Activated CD8-positive, alpha-beta T cell treated with anti-CD3 and anti-CD28 coated beads, Interleukin-2, amount 10 ng/mL, durations not matched to agents 7 days and 5 days (primary cell): ENCODE measurements around the gene UBAC2. TPM values are rescaled to one million over a fixed set of nuclear protein-coding genes. Genes with fewer than 3 reads are reported as not detected.
A peak's percentile ranks its signal among the peaks of the same experiment; 100 is the strongest.

ENCODE experiments used
- ATAC-seq: fragments of 150-1000 bp; cut with Tn5 transposase; one replicate; pipeline ENCODE4 v1.10.0; 2021; ENCODE audit warnings: moderate library complexity
- CTCF ChIA-PET: fragments of 350-600 bp; sonication (Branson Sonifier 250); formaldehyde crosslinking; loops from one replicate; lab custom pipeline; 2021; ENCODE audit warnings: antibody characterized with exemption; lab: Charles Lee
- POLR2A ChIA-PET: fragments of 350-600 bp; sonication (Branson Sonifier 250); formaldehyde crosslinking; loops from one replicate; lab custom pipeline; 2021; ENCODE audit warnings: antibody characterized with exemption; lab: Charles Lee
- DNase-seq: peaks from one replicate; pipeline ENCODE4 v3.0.0-alpha.2; 2020
- H3K27ac Mint-ChIP-seq: one replicate; pipeline ENCODE4 v1.8.0; 2021; ENCODE audit warnings: mild to moderate bottlenecking, mixed read lengths
- H3K27me3 Mint-ChIP-seq: one replicate; pipeline ENCODE4 v1.8.0; 2021; ENCODE audit warnings: low read depth, mixed read lengths
- H3K36me3 Mint-ChIP-seq: one replicate; pipeline ENCODE4 v1.8.0; 2021; ENCODE audit warnings: low read depth, mixed read lengths
- H3K4me1 Mint-ChIP-seq: one replicate; pipeline ENCODE4 v1.8.0; 2021; ENCODE audit warnings: low read depth, mixed read lengths
- H3K4me3 Mint-ChIP-seq: one replicate; pipeline ENCODE4 v1.8.0; 2021; ENCODE audit warnings: mild to moderate bottlenecking, mixed read lengths
- H3K9me3 Mint-ChIP-seq: one replicate; pipeline ENCODE4 v1.8.0; 2022; ENCODE audit warnings: mixed read lengths; ENCODE audit not compliant: insufficient read depth
- total RNA-seq, 2 experiments: library from RNA; stranded (reverse); gene quantifications; one replicate each; pipeline ENCODE4 v1.2.3, GENCODE V29; 2021

UBAC2 gene
- total RNA-seq, 2 experiments from 2014 or later = 67.4 to 71.2 TPM

- DNase-seq = no peak
- CTCF ChIA-PET = interaction anchor here (1.7 kb wide), 1 partner anchor 12 kb away, joined by 4 read pairs; no protein-coding TSS in a partner anchor
Measured at GRCh38 chr13:99164226-99164625, 36.4 kb upstream of the UBAC2 start.

GRCh38 chr13:99165753-99166587 is 34.7 kb upstream of the UBAC2 start:
- ATAC-seq (no peak), DNase-seq (peak; percentile 4)
- H3K27me3 Mint-ChIP-seq = peaks cover 6% of the 10 kb centered on the region
- CTCF ChIA-PET = interaction anchor here (1.4 kb wide), 2 partner anchors 11 to 137 kb away, joined by 3 to 9 read pairs; no protein-coding TSS in a partner anchor
- H3K4me1 Mint-ChIP-seq = no peaks in the 10 kb centered on the region
- H3K4me3 Mint-ChIP-seq = no peak overlapping the region
- no peaks in the 10 kb centered on the region for H3K9me3 Mint-ChIP-seq
- H3K27ac Mint-ChIP-seq = no peak overlapping the region
- POLR2A ChIA-PET = no interaction called here
- no peaks in the 10 kb centered on the region for H3K36me3 Mint-ChIP-seq

More at GRCh38 chr13:99164226-99164625, 36.4 kb upstream of the UBAC2 start:
- Mint-ChIP-seq H3K27ac (no peak overlapping the region), H3K36me3 (no peaks in the 10 kb centered on the region), H3K4me1 (no peaks in the 10 kb centered on the region), H3K4me3 (no peak overlapping the region), H3K27me3 (peaks cover 11% of the 10 kb centered on the region), H3K9me3 (no peaks in the 10 kb centered on the region)
- POLR2A ChIA-PET = no interaction called here
- no peak for ATAC-seq

DNA sequence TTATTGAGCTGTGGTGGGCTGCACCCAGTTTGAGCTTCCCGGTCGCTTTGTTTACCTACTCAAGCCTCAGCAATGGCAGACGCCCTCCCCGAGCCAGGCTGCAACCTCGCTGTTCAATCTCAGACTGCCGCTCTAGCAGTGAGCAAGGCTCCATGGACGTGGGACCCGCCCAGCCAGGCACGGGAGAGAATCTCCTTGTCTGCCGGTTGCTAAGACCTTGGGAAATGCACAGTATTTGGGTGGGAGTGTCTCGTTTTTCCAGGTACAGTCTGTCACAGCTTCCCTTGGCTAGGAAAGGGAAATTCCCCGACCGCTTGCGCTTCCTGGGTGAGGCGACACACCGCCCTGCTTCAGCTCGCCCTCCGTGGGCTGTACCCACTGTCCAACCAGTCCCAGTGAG is 27.7 kb upstream of the UBAC2 start:
- no peak overlapping the region for H3K27ac Mint-ChIP-seq
- no peaks in the 10 kb centered on the region for H3K36me3 Mint-ChIP-seq
- H3K4me3 Mint-ChIP-seq = no peak overlapping the region
- ChIA-PET POLR2A (no interaction called here), CTCF (interaction anchor here (1.2 to 12.9 kb wide), 2 partner anchors 95 to 264 kb away, joined by 4 to 319 read pairs; no protein-coding TSS in a partner anchor)
- peaks cover 15% of the 10 kb centered on the region for H3K4me1 Mint-ChIP-seq
- ATAC-seq (no peak), DNase-seq (no peak)
- no peaks in the 10 kb centered on the region for H3K9me3 Mint-ChIP-seq
- peaks cover 8% of the 10 kb centered on the region for H3K27me3 Mint-ChIP-seq

- ATAC-seq = no peak
- Mint-ChIP-seq H3K36me3 (no peaks in the 10 kb centered on the region), H3K4me1 (peaks cover 22% of the 10 kb centered on the region), H3K9me3 (no peaks in the 10 kb centered on the region), H3K27me3 (peaks cover 8% of the 10 kb centered on the region), H3K4me3 (no peak overlapping the region), H3K27ac (no peak overlapping the region)
- CTCF ChIA-PET = interaction anchor here (1.2 to 12.9 kb wide), 4 partner anchors 11 to 263 kb away, joined by 3 to 319 read pairs (median 4); no protein-coding TSS in a partner anchor
- POLR2A ChIA-PET = no interaction called here
- no peak for DNase-seq
Measured at GRCh38 chr13:99173606-99174005, 27.0 kb upstream of the UBAC2 start.

GRCh38 chr13:99174533-99175100 is 26.0 kb upstream of the UBAC2 start:
- Mint-ChIP-seq H3K4me3 (no peak overlapping the region), H3K27ac (no peak overlapping the region), H3K9me3 (no peaks in the 10 kb centered on the region), H3K27me3 (peaks cover 8% of the 10 kb centered on the region), H3K36me3 (no peaks in the 10 kb centered on the region), H3K4me1 (peaks cover 32% of the 10 kb centered on the region)
- ChIA-PET POLR2A (no interaction called here), CTCF (interaction anchor here (1.4 to 12.9 kb wide), 4 partner anchors 10 to 146 kb away, joined by 3 to 319 read pairs (median 4); no protein-coding TSS in a partner anchor)
- no peak for DNase-seq
- no peak for ATAC-seq

- peak overlapping the region; percentile 28 for H3K27ac Mint-ChIP-seq
- H3K9me3 Mint-ChIP-seq = no peaks in the 10 kb centered on the region
- ATAC-seq = peak; percentile 93
- peaks cover 38% of the 10 kb centered on the region for H3K4me1 Mint-ChIP-seq
- H3K36me3 Mint-ChIP-seq = peaks cover 3% of the 10 kb centered on the region
- DNase-seq = peak; percentile 88
- ChIA-PET POLR2A (interaction anchor here (0.8 to 1.4 kb wide), 3 partner anchors 24 to 88 kb away, joined by 3 to 6 read pairs (median 3); partner anchors contain the start of gene UBAC2), CTCF (interaction anchor here (0.6 to 12.9 kb wide), 68 partner anchors 10 to 366 kb away, joined by 3 to 319 read pairs (median 4); partner anchors contain the start of genes GPR18, TM9SF2 and UBAC2)
- peaks cover 5% of the 10 kb centered on the region for H3K27me3 Mint-ChIP-seq
- H3K4me3 Mint-ChIP-seq = peak overlapping the region; percentile 35
Measured at GRCh38 chr13:99176309-99177276, 24.1 kb upstream of the UBAC2 start.

GRCh38 chr13:99178636-99179035 is 22.0 kb upstream of the UBAC2 start:
- ChIA-PET POLR2A (interaction anchor here (1.3 kb wide), 1 partner anchor 22 kb away, joined by 3 read pairs; the partner anchor contains the start of gene UBAC2), CTCF (interaction anchor here (1.2 to 12.9 kb wide), 3 partner anchors 23 to 257 kb away, joined by 3 to 319 read pairs (median 48); no protein-coding TSS in a partner anchor)
- Mint-ChIP-seq H3K36me3 (peaks cover 11% of the 10 kb centered on the region), H3K27ac (peak overlapping the region; percentile 54), H3K4me1 (peaks cover 35% of the 10 kb centered on the region), H3K9me3 (peaks cover 8% of the 10 kb centered on the region), H3K4me3 (no peak overlapping the region), H3K27me3 (peaks cover 5% of the 10 kb centered on the region)
- peak; percentile 13 for ATAC-seq
- peak; percentile 33 for DNase-seq

DNA sequence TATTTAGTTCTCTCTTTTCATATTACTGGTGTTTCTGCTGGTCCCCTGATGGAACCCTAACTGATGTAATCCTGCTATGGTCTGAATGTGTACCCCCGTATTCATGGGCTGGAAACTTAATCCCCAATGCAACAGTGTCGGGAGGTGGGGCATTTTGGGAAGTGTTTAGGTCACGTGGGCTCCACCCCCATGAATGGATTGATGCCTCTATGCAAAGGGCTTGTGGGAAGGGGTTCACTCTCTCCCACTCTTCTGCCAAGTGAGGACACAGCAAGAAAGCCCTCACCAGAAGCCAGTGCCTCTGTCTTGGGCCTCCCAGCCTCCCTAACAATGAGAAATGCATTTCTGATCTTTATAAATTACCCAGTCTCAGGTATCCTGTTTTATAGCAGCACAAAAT is 21.2 kb upstream of the UBAC2 start:
- Mint-ChIP-seq H3K9me3 (peaks cover 8% of the 10 kb centered on the region), H3K27ac (no peak overlapping the region), H3K4me3 (no peak overlapping the region), H3K4me1 (peaks cover 35% of the 10 kb centered on the region), H3K36me3 (peaks cover 14% of the 10 kb centered on the region), H3K27me3 (peaks cover 4% of the 10 kb centered on the region)
- DNase-seq = peak; percentile 12
- no peak for ATAC-seq
- ChIA-PET POLR2A (no interaction called here), CTCF (interaction anchor here (1.2 to 12.9 kb wide), 2 partner anchors 88 to 209 kb away, joined by 5 to 319 read pairs; no protein-coding TSS in a partner anchor)

DNA sequence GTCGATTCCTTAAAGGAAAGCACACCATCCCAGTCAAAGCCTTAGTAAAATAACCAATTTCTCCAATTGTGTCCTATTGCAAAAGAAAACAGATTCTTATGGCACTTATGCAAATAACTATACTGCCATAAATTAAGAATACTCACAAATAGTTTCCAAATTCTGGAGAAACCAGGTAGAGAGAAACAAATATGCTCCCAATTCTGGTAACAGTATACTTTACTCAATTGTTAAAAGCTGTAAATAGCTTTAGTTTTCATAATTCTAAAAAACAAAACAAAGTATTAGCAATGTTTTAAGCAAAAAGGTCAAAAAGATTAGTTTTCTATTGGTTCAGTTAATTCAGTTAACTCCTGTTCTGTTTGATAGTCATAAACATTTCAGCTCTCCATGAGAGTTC is 18.2 kb upstream of the UBAC2 start:
- no peak for ATAC-seq
- no peak overlapping the region for H3K4me3 Mint-ChIP-seq

GRCh38 chr13:99185606-99186005 is 15.0 kb upstream of the UBAC2 start:
- H3K27me3 Mint-ChIP-seq = no peaks in the 10 kb centered on the region
- peaks cover 14% of the 10 kb centered on the region for H3K36me3 Mint-ChIP-seq
- no peak overlapping the region for H3K4me3 Mint-ChIP-seq
- ATAC-seq (no peak), DNase-seq (no peak)
- peaks cover 1% of the 10 kb centered on the region for H3K4me1 Mint-ChIP-seq
- ChIA-PET POLR2A (interaction anchor here (1.2 kb wide), 1 partner anchor 14 kb away, joined by 3 read pairs; no protein-coding TSS in a partner anchor), CTCF (interaction anchor here (0.7 to 4.5 kb wide), 10 partner anchors 9 to 252 kb away, joined by 3 to 33 read pairs (median 4); no protein-coding TSS in a partner anchor)
- H3K27ac Mint-ChIP-seq = no peak overlapping the region
- peaks cover 8% of the 10 kb centered on the region for H3K9me3 Mint-ChIP-seq

More for the DNA sequence above, 18.2 kb upstream of the UBAC2 start:
- POLR2A ChIA-PET = no interaction called here
- DNase-seq = no peak
- H3K4me1 Mint-ChIP-seq = peaks cover 28% of the 10 kb centered on the region
- H3K9me3 Mint-ChIP-seq = peaks cover 8% of the 10 kb centered on the region
- no peak overlapping the region for H3K27ac Mint-ChIP-seq
- H3K27me3 Mint-ChIP-seq = no peaks in the 10 kb centered on the region
- peaks cover 14% of the 10 kb centered on the region for H3K36me3 Mint-ChIP-seq
- CTCF ChIA-PET = interaction anchor here (1.4 to 12.9 kb wide), 3 partner anchors 11 to 254 kb away, joined by 3 to 319 read pairs (median 5); no protein-coding TSS in a partner anchor
